Measurements from ENCODE around the gene YIPF4.

GRCh38 chr2:32358111-32358482, 80.4 kb downstream of the YIPF4 start:
- TF ChIP-seq ELF4 (IDR thresholded peaks at IDR 0.05) (no peak), L3MBTL2 (conservative IDR thresholded peaks at IDR 0.05) (no peak), SUZ12 (IDR thresholded peaks at IDR 0.05) (no peak), FOXM1 (IDR thresholded peaks at IDR 0.05; ENCODE audit: borderline replicate concordance) (no peak), FOXA1 (IDR thresholded peaks at IDR 0.05) (no peak), SP1 (IDR thresholded peaks at IDR 0.05) (no peak)
